A549 (cell line): ENCODE measurements around the gene SPATA46.

Experiments used
- CHD4 ChIP-seq: fragments of 200-600 bp; sonication (generic); IDR thresholded peaks from 2 replicates; pipeline ENCODE4 v1.6.1; 2016; ENCODE audit warnings: antibody characterized with exemption, mild to moderate bottlenecking, borderline replicate concordance
- ELK1 ChIP-seq: fragments of 150-350 bp; IDR thresholded peaks from 2 replicates; pipeline ENCODE4 v1.6.1; 2014; ENCODE audit warnings: low read depth, mild to moderate bottlenecking, low read length
- EP300 ChIP-seq, 2 experiments: fragments of >200 bp; sonication (Bioruptor Twin); formaldehyde crosslinking; IDR thresholded peaks; 2 replicates in 1 of 2; 3 replicates in 1 of 2; pipeline ENCODE4 v1.6.1; 2016 to 2017
- JUN ChIP-seq, 2 experiments: fragments of >200 bp; sonication (Bioruptor Twin); formaldehyde crosslinking; IDR thresholded peaks; 2 replicates in 1 of 2; 3 replicates in 1 of 2; pipeline ENCODE4 v1.6.1; 2016 to 2017
- JUNB ChIP-seq: fragments of >200 bp; sonication (Bioruptor Twin); formaldehyde crosslinking; IDR thresholded peaks from 2 replicates; pipeline ENCODE4 v1.6.1; 2016
- MAFK ChIP-seq: fragments of 450-650 bp; IDR thresholded peaks from 2 replicates; pipeline ENCODE4 v1.6.1; 2014; ENCODE audit not compliant: partially characterized antibody
- MYC ChIP-seq: IDR thresholded peaks from 2 replicates; pipeline ENCODE4 v1.6.1; 2012; ENCODE audit warnings: mild to moderate bottlenecking, inconsistent platforms, low read length, improper control_type of control experiment, borderline replicate concordance
- POLR2A ChIP-seq: IDR thresholded peaks from 2 replicates; pipeline ENCODE4 v1.6.1; 2012; ENCODE audit warnings: mild to moderate bottlenecking, low read length
- RARB ChIP-seq: fragments of 250-450 bp; sonication (Bioruptor Pico); IDR thresholded peaks from 2 replicates; pipeline ENCODE4 v1.8.0; 2021; ENCODE audit warnings: mild to moderate bottlenecking, moderate library complexity
- RFX5 ChIP-seq: fragments of 450-650 bp; IDR thresholded peaks from 2 replicates; pipeline ENCODE4 v1.7.1; 2014; ENCODE audit warnings: antibody characterized with exemption, mild to moderate bottlenecking, moderate library complexity
- TP53 ChIP-seq: fragments of 250-450 bp; sonication (Bioruptor Pico); IDR thresholded peaks from 2 replicates; pipeline ENCODE4 v1.5.0; 2021; ENCODE audit warnings: mild to moderate bottlenecking, moderate library complexity
- TF ChIP-seq, protein P1 (sequence below): fragments of >200 bp; sonication (Bioruptor Twin); formaldehyde crosslinking; IDR thresholded peaks from 3 replicates; pipeline ENCODE4 v1.5.1; 2016

- TF ChIP-seq EP300 (IDR thresholded peaks at IDR 0.05) (no peak), JUN (IDR thresholded peaks at IDR 0.05) (no peak), POLR2A (no peak), JUNB (no peak), CHD4 (no peak), RARB (CRISPR knock-in tag) (no peak), MYC (no peak), MAFK (no peak), ELK1 (no peak), TP53 (CRISPR knock-in tag) (no peak), RFX5 (no peak)
- TF ChIP-seq, protein P1, sequence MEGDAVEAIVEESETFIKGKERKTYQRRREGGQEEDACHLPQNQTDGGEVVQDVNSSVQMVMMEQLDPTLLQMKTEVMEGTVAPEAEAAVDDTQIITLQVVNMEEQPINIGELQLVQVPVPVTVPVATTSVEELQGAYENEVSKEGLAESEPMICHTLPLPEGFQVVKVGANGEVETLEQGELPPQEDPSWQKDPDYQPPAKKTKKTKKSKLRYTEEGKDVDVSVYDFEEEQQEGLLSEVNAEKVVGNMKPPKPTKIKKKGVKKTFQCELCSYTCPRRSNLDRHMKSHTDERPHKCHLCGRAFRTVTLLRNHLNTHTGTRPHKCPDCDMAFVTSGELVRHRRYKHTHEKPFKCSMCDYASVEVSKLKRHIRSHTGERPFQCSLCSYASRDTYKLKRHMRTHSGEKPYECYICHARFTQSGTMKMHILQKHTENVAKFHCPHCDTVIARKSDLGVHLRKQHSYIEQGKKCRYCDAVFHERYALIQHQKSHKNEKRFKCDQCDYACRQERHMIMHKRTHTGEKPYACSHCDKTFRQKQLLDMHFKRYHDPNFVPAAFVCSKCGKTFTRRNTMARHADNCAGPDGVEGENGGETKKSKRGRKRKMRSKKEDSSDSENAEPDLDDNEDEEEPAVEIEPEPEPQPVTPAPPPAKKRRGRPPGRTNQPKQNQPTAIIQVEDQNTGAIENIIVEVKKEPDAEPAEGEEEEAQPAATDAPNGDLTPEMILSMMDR: no peak
These were observed 17.0 kb downstream of the SPATA46 start for GRCh38 chr1:162359523-162360236.
